Trophoblast cell (in vitro differentiated cells and primary cell): ENCODE data around the gene STK16.

ENCODE experiments used
- DNase-seq, 2 donors: peaks; one replicate each; pipeline ENCODE4 v3.0.0-alpha.2; 2016
- H2AFZ ChIP-seq: 2 replicates; pipeline ENCODE4 v1.6.1; 2013; ENCODE audit warnings: low read length, moderate library complexity, mild to moderate bottlenecking; ENCODE audit not compliant: insufficient read depth, poor library complexity
- H2AK5ac ChIP-seq: 2 replicates; pipeline ENCODE4 v1.6.1; 2013; ENCODE audit warnings: mild to moderate bottlenecking, low read length
- H2BK120ac ChIP-seq: 2 replicates; pipeline ENCODE4 v1.6.1; 2013; ENCODE audit warnings: low read length, mild to moderate bottlenecking, moderate library complexity; ENCODE audit not compliant: insufficient read depth, poor library complexity
- H2BK12ac ChIP-seq: 2 replicates; pipeline ENCODE4 v1.6.1; 2013; ENCODE audit warnings: mild to moderate bottlenecking, low read length, moderate library complexity
- H2BK5ac ChIP-seq: 2 replicates; pipeline ENCODE4 v1.6.1; 2013; ENCODE audit warnings: low read length, low read depth, moderate library complexity, mild to moderate bottlenecking; ENCODE audit not compliant: poor library complexity
- H3K14ac ChIP-seq: 2 replicates; pipeline ENCODE4 v1.6.1; 2013; ENCODE audit warnings: mild to moderate bottlenecking, low read length
- H3K18ac ChIP-seq: 2 replicates; pipeline ENCODE4 v1.6.1; 2013; ENCODE audit warnings: mild to moderate bottlenecking, low read length
- H3K23ac ChIP-seq: 2 replicates; pipeline ENCODE4 v1.6.1; 2013; ENCODE audit warnings: low read length
- H3K27ac ChIP-seq: 2 replicates; pipeline ENCODE4 v1.5.1; 2013; ENCODE audit warnings: low read depth, mild to moderate bottlenecking, inconsistent platforms, low read length, moderate library complexity
- H3K27me3 ChIP-seq: 2 replicates; pipeline ENCODE4 v1.6.1; 2013; ENCODE audit warnings: inconsistent platforms, mild to moderate bottlenecking, low read length, moderate library complexity; ENCODE audit not compliant: insufficient read depth
- H3K36me3 ChIP-seq, 2 experiments: 1 replicate in 1 of 2; 2 replicates in 1 of 2; pipeline ENCODE4 v1.6.1; 2013; ENCODE audit warnings: low read length in 2 of 2, mild to moderate bottlenecking in 2 of 2, moderate library complexity in 1 of 2; ENCODE audit not compliant: insufficient read depth in 2 of 2, control insufficient read depth in 1 of 2
- H3K4ac ChIP-seq: 2 replicates; pipeline ENCODE4 v1.6.1; 2013; ENCODE audit warnings: low read depth, mild to moderate bottlenecking, low read length, moderate library complexity
- H3K4me1 ChIP-seq, 2 experiments: 1 replicate in 1 of 2; 2 replicates in 1 of 2; pipeline ENCODE4 v1.6.1; 2013; ENCODE audit warnings: low read length in 2 of 2, mild to moderate bottlenecking in 2 of 2, moderate library complexity in 1 of 2; ENCODE audit not compliant: insufficient read depth in 2 of 2, control insufficient read depth in 1 of 2
- H3K4me2 ChIP-seq: 2 replicates; pipeline ENCODE4 v1.6.1; 2013; ENCODE audit warnings: inconsistent platforms, mild to moderate bottlenecking, low read length, moderate library complexity
- H3K4me3 ChIP-seq: 2 replicates; pipeline ENCODE4 v1.5.1; 2013; ENCODE audit warnings: mild to moderate bottlenecking, low read depth, low read length, inconsistent platforms
- H3K79me1 ChIP-seq: one replicate; pipeline ENCODE4 v1.6.1; 2013; ENCODE audit warnings: low read length
- H3K79me2 ChIP-seq: 2 replicates; pipeline ENCODE4 v1.6.1; 2013; ENCODE audit warnings: low read length, mild to moderate bottlenecking; ENCODE audit not compliant: control insufficient read depth, insufficient read depth, poor library complexity
- H3K9ac ChIP-seq: 2 replicates; pipeline ENCODE4 v1.6.1; 2013; ENCODE audit warnings: mild to moderate bottlenecking, low read length
- H3K9me3 ChIP-seq: 2 replicates; pipeline ENCODE4 v1.6.1; 2013; ENCODE audit warnings: low read depth, mild to moderate bottlenecking, control low read depth, inconsistent platforms, low read length; ENCODE audit not compliant: insufficient read depth
- H4K12ac ChIP-seq: 2 replicates; pipeline ENCODE4 v1.6.1; 2013; ENCODE audit warnings: low read depth, mild to moderate bottlenecking, low read length, moderate library complexity
- H4K8ac ChIP-seq: 2 replicates; pipeline ENCODE4 v1.6.1; 2013; ENCODE audit warnings: low read depth, mild to moderate bottlenecking, low read length, moderate library complexity
- H4K91ac ChIP-seq: one replicate; pipeline ENCODE4 v1.6.1; 2013; ENCODE audit warnings: low read depth, mild to moderate bottlenecking, low read length, moderate library complexity
- WGBS: extraction: QIAGEN DNeasy Blood & Tissue Kit; methylation state at CpG from one replicate; pipeline ENCODE4 v1.1.7; 2013; ENCODE audit warnings: missing lambda C conversion rate; ENCODE audit not compliant: insufficient read length, insufficient coverage; ENCODE audit errors: extremely low coverage; 5-methylcytosine and 5-hydroxymethylcytosine counted together

STK16 gene

DNA sequence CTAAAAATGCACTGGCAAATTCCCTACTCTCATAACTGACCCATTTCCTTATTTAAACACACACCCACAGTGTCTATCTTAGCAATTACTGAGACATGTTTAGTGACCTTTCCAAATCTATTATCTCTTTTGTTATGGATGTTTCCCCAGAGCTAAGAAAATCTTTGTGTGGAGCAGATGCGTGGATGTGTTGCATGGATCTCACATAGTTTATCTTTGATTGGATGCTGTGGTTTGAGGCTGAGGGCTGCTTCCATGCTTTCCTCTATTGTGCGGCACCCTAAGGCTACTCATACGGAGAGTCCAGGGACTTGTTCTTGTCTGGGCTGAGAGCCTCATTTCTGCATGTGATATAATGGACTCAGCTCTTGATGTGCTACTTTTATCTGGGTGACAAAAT is 10.9 kb upstream of the STK16 start:
- Histone ChIP-seq H3K18ac (no peak overlapping the region), H3K23ac (no peak overlapping the region), H3K14ac (no peak overlapping the region), H3K36me3 (peaks cover 35 to 63% of the 10 kb centered on the region in 2 experiments), H2BK5ac (no peak overlapping the region), H3K4ac (no peak overlapping the region), H3K27ac (no peak overlapping the region), H3K4me3 (no peak overlapping the region), H2AK5ac (no peak overlapping the region), H3K27me3 (no peaks in the 10 kb centered on the region), H2AFZ (no peak overlapping the region), H3K9me3 (peaks cover 2% of the 10 kb centered on the region), H4K8ac (no peak overlapping the region), H2BK120ac (no peak overlapping the region), H3K4me2 (no peak overlapping the region), H3K9ac (no peak overlapping the region), H2BK12ac (no peak overlapping the region), H3K79me2 (peaks cover 2% of the 10 kb centered on the region), H3K4me1 (no peaks in the 10 kb centered on the region), H3K79me1 (peaks cover 3% of the 10 kb centered on the region), H4K91ac (no peak overlapping the region), H4K12ac (no peak overlapping the region)
- no CpG with 5 or more reads among the region's 3 CpGs for WGBS
- DNase-seq = no peak

DNA sequence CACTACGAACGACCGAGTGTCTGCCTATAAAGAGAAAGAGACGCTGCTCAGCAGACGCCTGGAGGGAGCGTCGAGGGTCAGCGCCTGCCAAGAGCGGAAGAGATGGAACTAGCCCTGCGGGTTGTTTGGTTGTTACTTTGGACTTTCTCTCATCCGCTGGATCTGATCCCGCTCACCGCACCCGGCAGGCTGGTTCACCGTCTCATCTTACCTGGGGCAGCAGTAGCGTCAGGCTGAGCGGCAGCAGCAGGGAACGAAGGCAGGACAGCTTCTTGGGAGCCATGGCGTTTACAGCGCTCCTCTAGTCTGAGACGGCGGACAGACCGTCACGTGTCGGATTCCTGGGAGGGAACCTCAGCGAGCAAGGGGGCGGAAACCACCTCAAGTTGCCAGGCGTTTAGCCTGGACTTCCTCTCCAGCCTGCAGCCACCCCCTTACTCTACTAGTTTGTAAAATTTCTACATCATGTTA is 2.0 kb upstream of the STK16 start:
- Histone ChIP-seq H3K27me3 (no peaks in the 10 kb centered on the region), H2AK5ac (no peak overlapping the region), H4K91ac (no peak overlapping the region), H4K8ac (no peak overlapping the region), H3K4me3 (no peak overlapping the region), H2BK5ac (no peak overlapping the region), H4K12ac (no peak overlapping the region), H3K4me2 (no peak overlapping the region), H3K18ac (no peak overlapping the region), H3K9me3 (no peaks in the 10 kb centered on the region), H3K79me1 (peaks cover 9% of the 10 kb centered on the region), H2BK12ac (no peak overlapping the region), H3K36me3 (peaks cover 8 to 11% of the 10 kb centered on the region in 2 experiments), H2BK120ac (no peak overlapping the region), H2AFZ (no peak overlapping the region), H3K79me2 (peaks cover 4% of the 10 kb centered on the region), H3K27ac (no peak overlapping the region), H3K4ac (no peak overlapping the region), H3K23ac (no peak overlapping the region), H3K14ac (no peak overlapping the region), H3K9ac (no peak overlapping the region), H3K4me1 (peaks cover 4 to 7% of the 10 kb centered on the region in 2 experiments)
- no CpG with 5 or more reads among the region's 28 CpGs for WGBS
- DNase-seq = peak in 1 of 2 donors; percentile 14

- no CpG with 5 or more reads among the region's 6 CpGs for WGBS
Observed at GRCh38 chr2:219244789-219245147, 511 bp upstream of the STK16 start.

DNA sequence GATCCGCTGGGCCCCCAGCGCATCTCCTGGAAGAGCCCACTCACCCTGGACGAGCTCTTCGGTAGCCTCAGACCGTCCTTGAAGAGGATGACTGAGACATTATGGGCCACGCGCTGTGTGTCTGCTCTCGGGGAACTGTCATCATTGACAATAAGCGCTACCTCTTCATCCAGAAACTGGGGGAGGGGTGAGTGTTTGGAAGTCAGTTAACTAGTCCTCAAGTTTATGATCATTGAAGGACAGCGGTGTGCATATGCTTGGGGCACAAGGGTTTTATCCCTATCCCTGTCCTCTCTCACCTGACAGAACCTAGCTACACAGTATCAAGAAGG is 586 bp downstream of the STK16 start:
- Histone ChIP-seq H3K27me3 (no peaks in the 10 kb centered on the region), H3K27ac (peak overlapping the region; percentile 42), H3K4me3 (peak overlapping the region; percentile 96), H2AFZ (peak overlapping the region; percentile 50), H4K91ac (peak overlapping the region; percentile 75), H4K8ac (peak overlapping the region; percentile 93), H3K4me1 (peaks cover 12 to 17% of the 10 kb centered on the region in 2 experiments), H4K12ac (peak overlapping the region; percentile 82), H3K14ac (peak overlapping the region; percentile 81), H2BK120ac (peak overlapping the region; percentile 50), H3K18ac (peak overlapping the region; percentile 97), H2BK5ac (no peak overlapping the region), H2BK12ac (no peak overlapping the region), H3K79me1 (peaks cover 9% of the 10 kb centered on the region), H3K79me2 (peaks cover 4% of the 10 kb centered on the region), H3K4ac (peak overlapping the region; percentile 81), H3K36me3 (peaks cover 8 to 13% of the 10 kb centered on the region in 2 experiments), H3K23ac (no peak overlapping the region), H2AK5ac (peak overlapping the region; percentile 67), H3K9ac (peak overlapping the region; percentile 97), H3K9me3 (no peaks in the 10 kb centered on the region), H3K4me2 (peak overlapping the region; percentile 68)
- WGBS = no CpG with 5 or more reads among the region's 10 CpGs
- DNase-seq = no peak

More at GRCh38 chr2:219244789-219245147, 511 bp upstream of the STK16 start:
- Histone ChIP-seq H3K36me3 (peaks cover 8 to 13% of the 10 kb centered on the region in 2 experiments), H3K4ac (no peak overlapping the region), H3K9ac (peak overlapping the region; percentile 30), H2AK5ac (no peak overlapping the region), H3K79me1 (peaks cover 9% of the 10 kb centered on the region), H3K4me2 (peak overlapping the region; percentile 68), H2AFZ (peak overlapping the region; percentile 42), H4K91ac (peak overlapping the region; percentile 78), H2BK5ac (no peak overlapping the region), H4K8ac (peak overlapping the region; percentile 93), H3K27ac (no peak overlapping the region), H2BK12ac (no peak overlapping the region), H3K23ac (no peak overlapping the region), H3K14ac (peak overlapping the region; percentile 36), H3K18ac (peak overlapping the region; percentile 39), H3K4me1 (peaks cover 12 to 17% of the 10 kb centered on the region in 2 experiments), H3K9me3 (no peaks in the 10 kb centered on the region), H2BK120ac (no peak overlapping the region), H3K27me3 (no peaks in the 10 kb centered on the region), H3K79me2 (peaks cover 4% of the 10 kb centered on the region), H3K4me3 (peak overlapping the region; percentile 96), H4K12ac (peak overlapping the region; percentile 79)
- no peak for DNase-seq
